Activated T-cell treated with anti-CD3 and anti-CD28 coated beads, Interleukin-2, amount 50 U/mL, for 4 hours (primary cell): ENCODE results near the gene PTGDS. TPM values are rescaled to one million over a fixed set of nuclear protein-coding genes. Genes with fewer than 3 reads are reported as not detected.

Source experiments
- ATAC-seq, 2 donors: fragments of 200-7000 bp; cut with Tn5 transposase; one replicate each; pipeline ENCODE4 v1.10.0; 2021
- DNase-seq: peaks from one replicate; pipeline ENCODE4 v3.0.0-alpha.2; 2020
- H3K27me3 Mint-ChIP-seq: one replicate; pipeline ENCODE4 v1.8.0; 2021; ENCODE audit warnings: low read depth, mixed read lengths
- H3K36me3 Mint-ChIP-seq: one replicate; pipeline ENCODE4 v1.8.0; 2022; ENCODE audit warnings: mixed read lengths; ENCODE audit not compliant: insufficient read depth
- H3K4me1 Mint-ChIP-seq: one replicate; pipeline ENCODE4 v1.8.0; 2021; ENCODE audit warnings: low read depth, mixed read lengths
- H3K4me3 Mint-ChIP-seq: one replicate; pipeline ENCODE4 v1.8.0; 2021; ENCODE audit warnings: mild to moderate bottlenecking, moderate library complexity, mixed read lengths
- H3K9me3 Mint-ChIP-seq: one replicate; pipeline ENCODE4 v1.8.0; 2021; ENCODE audit warnings: mixed read lengths
- total RNA-seq, 3 donors: library from RNA; stranded (reverse); gene quantifications; one replicate each; pipeline ENCODE4 v1.2.1, GENCODE V29; 2021

Gene PTGDS
- total RNA-seq, 3 donors from 2014 or later, result 0.30 to 0.51 TPM; not detected in 1

DNA sequence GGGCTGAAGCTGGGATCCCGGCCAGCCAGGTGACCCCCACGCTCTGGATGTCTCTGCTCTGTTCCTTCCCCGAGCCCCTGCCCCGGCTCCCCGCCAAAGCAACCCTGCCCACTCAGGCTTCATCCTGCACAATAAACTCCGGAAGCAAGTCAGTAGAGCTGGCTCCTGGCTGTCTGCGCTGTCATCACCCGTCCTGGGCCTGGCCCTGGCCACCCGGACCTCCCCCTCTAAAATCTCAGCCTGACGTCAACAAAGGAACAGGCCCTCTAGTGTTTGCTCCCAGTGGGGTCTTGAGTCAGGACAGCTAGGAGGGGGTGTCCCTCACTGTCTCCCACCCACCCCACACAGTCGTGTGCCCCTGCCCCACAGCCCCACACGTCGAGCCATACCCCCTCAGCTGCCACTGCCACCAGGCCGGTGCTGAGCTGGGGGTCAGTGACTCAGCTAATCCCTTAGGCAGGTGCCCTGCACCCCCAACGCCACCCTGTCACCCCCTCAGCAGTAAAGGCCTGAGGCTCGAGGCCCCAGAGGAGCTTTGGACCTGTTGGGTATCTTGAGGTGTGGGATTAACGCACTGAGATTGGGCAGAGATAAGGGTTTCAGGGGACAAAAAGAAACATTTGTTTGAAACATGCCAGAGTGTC is 4.4 kb downstream of the PTGDS start:
- no peak overlapping the region for H3K4me3 Mint-ChIP-seq
- ATAC-seq (no peak), DNase-seq (no peak)
- no peaks in the 10 kb centered on the region for H3K9me3 Mint-ChIP-seq
- no peaks in the 10 kb centered on the region for H3K36me3 Mint-ChIP-seq
- H3K27me3 Mint-ChIP-seq, result peaks cover 19% of the 10 kb centered on the region
- H3K4me1 Mint-ChIP-seq, result peaks cover 5% of the 10 kb centered on the region

GRCh38 chr9:136982232-136983051 is 5.1 kb downstream of the PTGDS start, which contains the start of gene LCNL1:
Gene LCNL1, plus strand, starts transcription at chr9:136982993. Its CDS starts 594 bp downstream, at chr9:136983587.
- DNase-seq, result no peak

GRCh38 chr9:136983167-136983566 is 5.9 kb downstream of the PTGDS start:
- no peaks in the 10 kb centered on the region for H3K9me3 Mint-ChIP-seq
- DNase-seq, result no peak
- ATAC-seq, result no peak
- H3K27me3 Mint-ChIP-seq, result peaks cover 20% of the 10 kb centered on the region
- no peak overlapping the region for H3K4me3 Mint-ChIP-seq
- H3K4me1 Mint-ChIP-seq, result peaks cover 4% of the 10 kb centered on the region
- H3K36me3 Mint-ChIP-seq, result no peaks in the 10 kb centered on the region

More at GRCh38 chr9:136982232-136983051, 5.1 kb downstream of the PTGDS start, which contains the start of gene LCNL1:
- Mint-ChIP-seq H3K4me1 (peaks cover 4% of the 10 kb centered on the region), H3K4me3 (no peak within 1 kb of the TSS), H3K27me3 (peaks cover 20% of the 10 kb centered on the region), H3K9me3 (no peaks in the 10 kb centered on the region), H3K36me3 (no peaks in the 10 kb centered on the region)
- no peak for ATAC-seq

GRCh38 chr9:136983656-136984314 is 6.5 kb downstream of the PTGDS start:
- DNase-seq (no peak), ATAC-seq (no peak)
- H3K36me3 Mint-ChIP-seq, result no peaks in the 10 kb centered on the region
- H3K4me3 Mint-ChIP-seq, result no peak overlapping the region
- peaks cover 20% of the 10 kb centered on the region for H3K27me3 Mint-ChIP-seq
- H3K9me3 Mint-ChIP-seq, result no peaks in the 10 kb centered on the region
- peaks cover 4% of the 10 kb centered on the region for H3K4me1 Mint-ChIP-seq

GRCh38 chr9:136984464-136985026 is 7.2 kb downstream of the PTGDS start:
- no peak overlapping the region for H3K4me3 Mint-ChIP-seq
- no peaks in the 10 kb centered on the region for H3K9me3 Mint-ChIP-seq
- H3K36me3 Mint-ChIP-seq, result no peaks in the 10 kb centered on the region
- peaks cover 4% of the 10 kb centered on the region for H3K4me1 Mint-ChIP-seq
- no peak for DNase-seq
- peaks cover 20% of the 10 kb centered on the region for H3K27me3 Mint-ChIP-seq
- peak in 1 of 2 donors; percentile 5 for ATAC-seq

- Mint-ChIP-seq H3K36me3 (no peaks in the 10 kb centered on the region), H3K4me3 (no peak overlapping the region), H3K9me3 (no peaks in the 10 kb centered on the region), H3K27me3 (peaks cover 20% of the 10 kb centered on the region), H3K4me1 (peaks cover 4% of the 10 kb centered on the region)
- DNase-seq, result no peak
- ATAC-seq, result peak; percentile 25 to 48
These were observed 7.8 kb downstream of the PTGDS start for GRCh38 chr9:136985027-136985602.

- DNase-seq (no peak), ATAC-seq (no peak)
- H3K4me3 Mint-ChIP-seq, result no peak overlapping the region
- H3K36me3 Mint-ChIP-seq, result no peaks in the 10 kb centered on the region
- peaks cover 20% of the 10 kb centered on the region for H3K27me3 Mint-ChIP-seq
- no peaks in the 10 kb centered on the region for H3K9me3 Mint-ChIP-seq
- H3K4me1 Mint-ChIP-seq, result peaks cover 4% of the 10 kb centered on the region
These were observed 8.5 kb downstream of the PTGDS start for GRCh38 chr9:136985853-136986252.

- H3K4me3 Mint-ChIP-seq, result no peak overlapping the region
- no peak for DNase-seq
- peaks cover 1% of the 10 kb centered on the region for H3K36me3 Mint-ChIP-seq
- H3K4me1 Mint-ChIP-seq, result peaks cover 18% of the 10 kb centered on the region
- peaks cover 10% of the 10 kb centered on the region for H3K27me3 Mint-ChIP-seq
- no peaks in the 10 kb centered on the region for H3K9me3 Mint-ChIP-seq
- ATAC-seq, result no peak
These were observed 11.6 kb downstream of the PTGDS start for GRCh38 chr9:136988872-136989271.

DNA sequence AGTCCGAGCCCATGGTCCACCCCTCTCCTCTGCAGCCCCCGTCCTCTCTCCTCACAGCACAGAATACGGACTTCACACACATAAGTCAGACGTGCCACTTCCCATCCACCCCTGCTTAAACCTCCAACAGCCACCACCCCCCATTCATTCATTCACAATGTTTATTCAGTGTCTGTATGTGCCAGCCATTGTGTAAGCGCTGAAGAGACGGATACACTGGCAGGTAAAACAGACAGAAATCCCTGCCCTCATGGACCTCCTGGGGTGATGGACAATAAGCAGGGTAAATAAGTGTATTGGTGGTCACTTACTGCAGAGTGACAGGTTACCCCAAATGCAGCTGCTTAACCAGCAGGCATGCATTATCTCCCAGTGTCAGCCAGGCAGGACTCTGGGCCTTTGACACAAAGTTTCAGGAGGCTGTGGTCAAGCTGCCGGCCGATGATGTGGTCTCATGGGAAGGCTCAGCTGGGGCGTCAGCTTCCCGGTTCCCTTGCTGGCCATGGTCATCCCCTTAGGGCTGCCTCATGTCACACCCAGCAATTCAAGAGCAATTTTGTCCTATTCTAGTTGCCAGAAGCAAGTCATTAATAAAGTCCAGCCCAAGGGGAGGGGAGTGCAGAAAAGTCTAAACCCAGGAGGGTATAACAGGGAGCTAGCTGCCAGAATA is 13.1 kb downstream of the PTGDS start:
- ATAC-seq (no peak), DNase-seq (no peak)
- Mint-ChIP-seq H3K9me3 (no peaks in the 10 kb centered on the region), H3K4me1 (peaks cover 19% of the 10 kb centered on the region), H3K4me3 (peak overlapping the region; percentile 79), H3K36me3 (peaks cover 2% of the 10 kb centered on the region), H3K27me3 (peaks cover 7% of the 10 kb centered on the region)

- ATAC-seq (peak; percentile 91), DNase-seq (peak; percentile 94)
- peaks cover under 1% of the 10 kb centered on the region for H3K27me3 Mint-ChIP-seq
- no peaks in the 10 kb centered on the region for H3K9me3 Mint-ChIP-seq
- peaks cover 26% of the 10 kb centered on the region for H3K4me1 Mint-ChIP-seq
- H3K4me3 Mint-ChIP-seq, result peak within 1 kb of the TSS; percentile 87
- peaks cover 2% of the 10 kb centered on the region for H3K36me3 Mint-ChIP-seq
These were observed 14.9 kb downstream of the PTGDS start, which contains the start of gene PAXX for GRCh38 chr9:136991993-136992818. Gene PAXX, plus strand, starts transcription at chr9:136992422. Its CDS starts 22 bp downstream, at chr9:136992444.

GRCh38 chr9:136992819-136993369 is 15.6 kb downstream of the PTGDS start:
- H3K9me3 Mint-ChIP-seq, result no peaks in the 10 kb centered on the region
- DNase-seq (no peak), ATAC-seq (no peak)
- H3K4me3 Mint-ChIP-seq, result peak overlapping the region; percentile 87
- H3K36me3 Mint-ChIP-seq, result peaks cover 2% of the 10 kb centered on the region
- no peaks in the 10 kb centered on the region for H3K27me3 Mint-ChIP-seq
- peaks cover 33% of the 10 kb centered on the region for H3K4me1 Mint-ChIP-seq

- no peak overlapping the region for H3K4me3 Mint-ChIP-seq
- H3K9me3 Mint-ChIP-seq, result no peaks in the 10 kb centered on the region
- ATAC-seq, result no peak
These were observed 17.0 kb downstream of the PTGDS start for GRCh38 chr9:136994180-136994887.

More at GRCh38 chr9:136994180-136994887, 17.0 kb downstream of the PTGDS start:
- Mint-ChIP-seq H3K36me3 (peaks cover 2% of the 10 kb centered on the region), H3K4me1 (peaks cover 38% of the 10 kb centered on the region), H3K27me3 (no peaks in the 10 kb centered on the region)
- DNase-seq, result no peak
